Vein endothelial cell (primary cell): ENCODE results near the gene THSD7B. TPM values are rescaled to one million over a fixed set of nuclear protein-coding genes. Genes with fewer than 3 reads are reported as not detected.

ENCODE experiments used
- small RNA-seq: library from RNA; depleted of rRNA; stranded (forward); fragments of <200 nt; gene quantifications from one replicate; pipeline ENCODE3, GENCODE V24; 2012
- total RNA-seq: library from RNA; depleted of rRNA; stranded (reverse); fragments of >200 nt; gene quantifications from 2 replicates; pipeline ENCODE4 v1.2.3, GENCODE V29; 2012

Gene THSD7B
- total RNA-seq = under 0.01 TPM in 1 of 2 replicates, not detected in the other

DNA sequence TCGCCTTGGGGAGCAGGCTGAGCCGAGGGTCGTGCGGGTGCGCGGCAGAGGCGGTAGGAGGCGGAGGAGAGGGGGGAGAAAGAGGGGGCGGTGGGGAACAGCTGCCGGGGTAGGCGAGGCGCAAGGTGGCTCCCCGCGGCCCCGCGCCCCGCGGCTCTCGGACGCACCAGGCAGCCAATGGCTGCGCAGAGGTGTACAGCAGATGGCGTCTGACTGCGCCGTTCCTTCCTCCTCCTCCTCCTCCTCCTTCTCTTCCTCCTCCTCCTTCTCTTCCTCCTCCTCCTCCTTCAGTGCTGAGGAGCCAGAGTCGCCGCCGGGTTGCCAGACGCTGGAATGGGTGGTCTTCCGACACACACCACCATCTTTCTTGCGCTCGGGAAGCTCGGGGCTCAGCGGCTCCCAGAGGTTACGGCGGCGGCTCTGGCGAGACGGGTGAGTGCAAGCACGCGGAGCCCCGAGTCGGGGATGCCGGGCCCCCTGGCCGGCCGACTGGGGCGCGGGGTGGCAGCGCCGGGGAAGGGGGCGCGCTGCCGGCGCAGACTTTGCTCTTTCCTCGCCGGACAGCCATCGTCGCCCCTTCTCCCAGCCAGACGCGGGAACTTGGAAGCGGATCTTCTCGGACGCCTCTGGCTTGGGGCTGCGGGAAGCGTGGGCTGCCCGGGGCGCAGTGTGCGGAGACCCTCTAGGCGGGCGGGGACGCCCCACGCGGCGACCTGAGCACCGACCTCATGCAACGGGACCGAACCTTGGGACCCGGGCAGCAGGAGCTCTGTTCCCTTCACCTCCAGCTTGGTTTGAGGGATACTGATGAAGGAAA is at the start of gene THSD7B:
Gene THSD7B (plus strand): TSS at position 290 of the 817 bp plus-strand sequence. CDS start 116,634 bp downstream, outside the sequence.

Small RNAs within 50 kb of the gene (small RNA-seq; reads per million reads assigned to genes)
- gene RF00019 (not detected), gene RNA5SP105 (not detected)
